GM12892 (cell line): ENCODE data around the gene SLC13A4.
"Not testable (repeated sequence)": the region's sequence is repeated elsewhere in the genome, so short reads cannot be mapped to it uniquely, and the experiment has no call there.

Source experiments
- DNase-seq: peaks from one replicate; pipeline ENCODE4 v3.0.0; 2011; ENCODE audit not compliant: insufficient read length
- FAIRE-seq: peaks from 2 replicates; lab custom pipeline; 2011; peaks lifted over from hg19 to GRCh38; lab: Jason Lieb, UNC
- POLR2A ChIP-seq: IDR thresholded peaks from 2 replicates; pipeline ENCODE4 v1.6.1; 2011; ENCODE audit warnings: low read depth, low read length, control low read depth
- POLR2AphosphoS5 ChIP-seq: IDR thresholded peaks from 2 replicates; pipeline ENCODE4 v1.6.1; 2011; ENCODE audit warnings: low read depth, low read length, control low read depth
- TAF1 ChIP-seq: IDR thresholded peaks from 2 replicates; pipeline ENCODE4 v1.6.1; 2011; ENCODE audit warnings: low read depth, mild to moderate bottlenecking, control low read depth, low read length, borderline replicate concordance

Gene SLC13A4

DNA sequence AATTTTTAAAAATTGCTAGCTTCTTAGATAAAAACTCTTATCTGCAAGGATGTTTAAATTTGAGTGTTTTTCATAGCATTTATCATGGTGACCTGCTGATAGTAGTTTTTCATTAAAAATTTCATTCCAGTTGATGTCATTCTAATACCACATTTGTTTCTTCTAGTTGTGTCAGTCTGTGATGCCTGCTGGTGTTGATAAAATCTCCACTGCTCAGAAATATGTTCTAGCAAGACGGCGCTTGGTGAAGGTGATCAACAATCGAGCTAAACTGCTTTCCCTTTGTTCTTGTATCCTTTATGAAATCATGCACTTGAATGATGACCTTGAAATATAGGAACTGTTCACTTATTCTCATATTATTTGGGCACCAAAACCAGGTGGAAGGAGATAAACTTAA lies 83.3 kb downstream of the SLC13A4 start:
- TF ChIP-seq POLR2AphosphoS5 = no peak
- no peak for TF ChIP-seq TAF1
- TF ChIP-seq POLR2A = no peak
- DNase-seq (no peak), FAIRE-seq (no peak)

- DNase-seq = no peak
- no peak for FAIRE-seq
- no peak for TF ChIP-seq POLR2A
- TF ChIP-seq POLR2AphosphoS5 = no peak
- TF ChIP-seq TAF1 = no peak
Observed at GRCh38 chr7:135644154-135644553, 83.8 kb downstream of the SLC13A4 start.

DNA sequence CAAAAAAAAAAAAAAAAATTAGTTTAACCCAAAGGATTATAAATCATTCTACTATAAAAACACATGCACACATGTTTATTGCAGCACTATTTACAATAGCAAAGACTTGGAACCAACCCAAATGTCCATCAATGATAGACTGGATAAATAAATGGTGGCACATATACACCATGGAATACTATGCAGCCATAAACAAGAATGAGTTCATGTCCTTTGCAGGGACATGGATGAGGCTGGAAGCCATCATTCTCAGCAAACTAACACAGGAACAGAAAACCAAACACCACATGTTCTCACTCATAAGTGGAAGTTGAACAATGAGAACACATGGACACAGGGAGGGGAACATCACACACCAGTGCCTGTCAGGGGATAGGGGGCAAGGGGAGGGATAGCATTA lies 88.3 kb downstream of the SLC13A4 start:
- DNase-seq, FAIRE-seq: not testable (repeated sequence)

- FAIRE-seq (peak; percentile 27), DNase-seq (no peak)
- TF ChIP-seq POLR2A (no peak), TAF1 (no peak), POLR2AphosphoS5 (no peak)
Observed at GRCh38 chr7:135634191-135634878, 93.7 kb downstream of the SLC13A4 start.
